Uterus (tissue), 2 donors: ENCODE data around the gene USHBP1.

Experiments
- CTCF ChIP-seq, 4 experiments: fragments of 200-600 bp in 2 of 4; fragments of 450-650 bp in 2 of 4; sonication (generic) in 2 of 4; IDR thresholded peaks; one replicate each; pipeline ENCODE4 v1.5.1; 2016 to 2019; ENCODE audit warnings: antibody characterized with exemption in 4 of 4, mild to moderate bottlenecking in 2 of 4, moderate library complexity in 1 of 4
- POLR2A ChIP-seq, 2 donors: fragments of 450-650 bp; IDR thresholded peaks; one replicate each; pipeline ENCODE4 v1.6.1; 2016; ENCODE audit warnings: antibody characterized with exemption in 2 of 2, mild to moderate bottlenecking in 1 of 2, moderate library complexity in 1 of 2

DNA sequence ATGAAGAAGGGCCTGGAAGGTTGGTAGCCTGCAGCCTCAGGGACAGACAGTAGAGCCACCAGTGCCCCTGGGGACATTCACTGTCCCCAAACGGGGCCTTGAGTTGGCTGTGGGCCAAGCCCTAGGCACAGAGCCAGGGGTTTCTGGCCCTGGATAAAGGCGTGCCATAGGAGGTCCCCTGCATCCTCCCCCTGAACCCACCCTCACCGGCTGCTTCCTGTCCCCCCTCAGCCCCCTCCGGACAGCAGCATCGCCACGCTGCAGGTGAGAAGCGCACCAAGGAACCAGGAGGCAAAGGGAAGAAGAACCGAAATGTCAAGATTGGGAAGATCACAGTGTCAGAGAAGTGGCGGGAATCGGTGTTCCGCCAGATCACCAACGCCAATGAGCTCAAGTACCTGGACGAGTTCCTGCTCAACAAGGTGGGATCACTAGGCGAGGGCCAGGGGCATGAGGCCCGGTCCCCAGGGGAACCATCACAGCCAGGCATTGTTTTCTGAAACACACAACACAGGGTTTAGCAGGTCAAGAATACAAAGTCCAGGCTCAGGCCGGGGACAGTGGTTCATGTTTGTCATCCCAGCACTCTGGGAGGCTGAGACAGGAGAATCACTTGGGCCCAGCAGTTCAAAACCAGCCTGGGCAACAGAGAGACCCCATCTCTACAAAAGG is 64.0 kb downstream of the USHBP1 start:
- no peak for TF ChIP-seq CTCF (IDR thresholded peaks at IDR 0.05)
- no peak for TF ChIP-seq POLR2A (IDR thresholded peaks at IDR 0.05)
